Chondrocyte (in vitro differentiated cells): ENCODE data around the gene RNF175. TPM values are rescaled to one million over a fixed set of nuclear protein-coding genes. Genes with fewer than 3 reads are reported as not detected.

Source experiments
- DNase-seq: peaks from one replicate; pipeline ENCODE4 v3.0.0; 2021; ENCODE audit warnings: mixed read lengths, low spot score
- H3K27ac Mint-ChIP-seq: one replicate; pipeline ENCODE4 v1.8.0; 2021; ENCODE audit warnings: mild to moderate bottlenecking, moderate library complexity, mixed read lengths; ENCODE audit not compliant: unreplicated experiment
- H3K27me3 Mint-ChIP-seq: 2 replicates; pipeline ENCODE4 v1.8.0; 2021; ENCODE audit warnings: low read depth, mixed read lengths
- H3K36me3 Mint-ChIP-seq: 2 replicates; pipeline ENCODE4 v1.8.0; 2021; ENCODE audit warnings: low read depth, mixed read lengths
- H3K4me1 Mint-ChIP-seq: 2 replicates; pipeline ENCODE4 v1.8.0; 2021; ENCODE audit warnings: low read depth, mild to moderate bottlenecking, mixed read lengths
- H3K4me3 Mint-ChIP-seq: one replicate; pipeline ENCODE4 v1.8.0; 2021; ENCODE audit warnings: mild to moderate bottlenecking, moderate library complexity, mixed read lengths; ENCODE audit not compliant: unreplicated experiment
- H3K9me3 Mint-ChIP-seq: 2 replicates; pipeline ENCODE4 v1.8.0; 2021; ENCODE audit warnings: low read depth, mixed read lengths
- total RNA-seq: library from RNA; stranded (reverse); gene quantifications from 3 replicates; pipeline ENCODE4 v1.2.1, GENCODE V29; 2021
- TF ChIP-seq, protein P1 (sequence below): fragments of 200-600 bp; sonication (generic); IDR thresholded peaks from 2 replicates; pipeline ENCODE4 v1.5.0; 2021; ENCODE audit warnings: antibody characterized with exemption, mild to moderate bottlenecking, moderate library complexity

RNF175 gene
- total RNA-seq, 1 donor from 2014 or later = 0.62 TPM

GRCh38 chr4:153710681-153711080, 49.1 kb downstream of the RNF175 start:
- no peaks in the 10 kb centered on the region for H3K36me3 Mint-ChIP-seq
- no peak overlapping the region for H3K4me3 Mint-ChIP-seq
- H3K27ac Mint-ChIP-seq = no peak overlapping the region
- H3K9me3 Mint-ChIP-seq = peaks cover 2% of the 10 kb centered on the region
- DNase-seq = no peak
- TF ChIP-seq, protein P1, sequence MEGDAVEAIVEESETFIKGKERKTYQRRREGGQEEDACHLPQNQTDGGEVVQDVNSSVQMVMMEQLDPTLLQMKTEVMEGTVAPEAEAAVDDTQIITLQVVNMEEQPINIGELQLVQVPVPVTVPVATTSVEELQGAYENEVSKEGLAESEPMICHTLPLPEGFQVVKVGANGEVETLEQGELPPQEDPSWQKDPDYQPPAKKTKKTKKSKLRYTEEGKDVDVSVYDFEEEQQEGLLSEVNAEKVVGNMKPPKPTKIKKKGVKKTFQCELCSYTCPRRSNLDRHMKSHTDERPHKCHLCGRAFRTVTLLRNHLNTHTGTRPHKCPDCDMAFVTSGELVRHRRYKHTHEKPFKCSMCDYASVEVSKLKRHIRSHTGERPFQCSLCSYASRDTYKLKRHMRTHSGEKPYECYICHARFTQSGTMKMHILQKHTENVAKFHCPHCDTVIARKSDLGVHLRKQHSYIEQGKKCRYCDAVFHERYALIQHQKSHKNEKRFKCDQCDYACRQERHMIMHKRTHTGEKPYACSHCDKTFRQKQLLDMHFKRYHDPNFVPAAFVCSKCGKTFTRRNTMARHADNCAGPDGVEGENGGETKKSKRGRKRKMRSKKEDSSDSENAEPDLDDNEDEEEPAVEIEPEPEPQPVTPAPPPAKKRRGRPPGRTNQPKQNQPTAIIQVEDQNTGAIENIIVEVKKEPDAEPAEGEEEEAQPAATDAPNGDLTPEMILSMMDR = no peak
- H3K27me3 Mint-ChIP-seq = peaks cover 5% of the 10 kb centered on the region
- peaks cover 11% of the 10 kb centered on the region for H3K4me1 Mint-ChIP-seq

DNA sequence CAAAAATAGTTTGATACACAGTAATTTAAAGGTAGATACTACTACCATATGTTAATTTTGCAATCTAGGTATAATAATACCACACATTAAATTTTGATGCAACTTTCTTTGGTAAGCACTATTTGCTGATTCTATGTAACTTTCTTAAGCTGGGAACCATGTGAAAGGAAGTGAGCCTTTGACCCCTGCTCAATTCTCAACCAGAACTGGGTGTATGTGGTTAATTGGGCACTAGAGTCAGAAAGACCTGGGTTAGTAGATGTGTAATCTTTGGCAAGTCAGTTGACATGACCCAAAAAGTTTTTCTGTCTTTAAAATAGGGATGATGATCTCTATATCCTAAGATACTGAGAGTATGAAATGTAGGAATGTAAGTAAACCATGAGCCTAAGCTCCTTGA, 53.3 kb downstream of the RNF175 start:
- no peaks in the 10 kb centered on the region for H3K36me3 Mint-ChIP-seq

GRCh38 chr4:153705743-153706468, 53.9 kb downstream of the RNF175 start:
- no peaks in the 10 kb centered on the region for H3K36me3 Mint-ChIP-seq
- no peaks in the 10 kb centered on the region for H3K4me1 Mint-ChIP-seq
- TF ChIP-seq, protein P1 = no peak
- no peak for DNase-seq
- H3K27me3 Mint-ChIP-seq = peaks cover 5% of the 10 kb centered on the region
- no peaks in the 10 kb centered on the region for H3K9me3 Mint-ChIP-seq
- no peak overlapping the region for H3K4me3 Mint-ChIP-seq
- H3K27ac Mint-ChIP-seq = no peak overlapping the region

More for the DNA sequence above, 53.3 kb downstream of the RNF175 start:
- Mint-ChIP-seq H3K9me3 (no peaks in the 10 kb centered on the region), H3K27me3 (peaks cover 5% of the 10 kb centered on the region), H3K4me3 (no peak overlapping the region), H3K4me1 (no peaks in the 10 kb centered on the region), H3K27ac (no peak overlapping the region)
- DNase-seq = no peak
- TF ChIP-seq, protein P1 = no peak

DNA sequence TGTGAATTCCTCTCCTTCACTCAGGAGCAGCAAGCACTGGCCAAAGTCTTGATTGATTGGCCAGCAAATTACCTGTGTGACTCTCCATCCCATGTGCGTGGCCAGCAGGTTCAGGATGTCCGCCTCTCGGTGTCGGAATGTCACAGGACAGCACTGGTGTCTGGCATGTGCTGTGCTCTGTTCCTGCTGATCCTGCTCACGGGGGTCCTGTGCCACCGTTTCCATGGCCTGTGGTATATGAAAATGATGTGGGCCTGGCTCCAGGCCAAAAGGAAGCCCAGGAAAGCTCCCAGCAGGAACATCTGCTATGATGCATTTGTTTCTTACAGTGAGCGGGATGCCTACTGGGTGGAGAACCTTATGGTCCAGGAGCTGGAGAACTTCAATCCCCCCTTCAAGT, 55.3 kb downstream of the RNF175 start:
- Mint-ChIP-seq H3K36me3 (no peaks in the 10 kb centered on the region), H3K9me3 (no peaks in the 10 kb centered on the region), H3K27ac (no peak overlapping the region), H3K27me3 (peaks cover 5% of the 10 kb centered on the region), H3K4me1 (no peaks in the 10 kb centered on the region), H3K4me3 (no peak overlapping the region)
- TF ChIP-seq, protein P1 = no peak
- no peak for DNase-seq

DNA sequence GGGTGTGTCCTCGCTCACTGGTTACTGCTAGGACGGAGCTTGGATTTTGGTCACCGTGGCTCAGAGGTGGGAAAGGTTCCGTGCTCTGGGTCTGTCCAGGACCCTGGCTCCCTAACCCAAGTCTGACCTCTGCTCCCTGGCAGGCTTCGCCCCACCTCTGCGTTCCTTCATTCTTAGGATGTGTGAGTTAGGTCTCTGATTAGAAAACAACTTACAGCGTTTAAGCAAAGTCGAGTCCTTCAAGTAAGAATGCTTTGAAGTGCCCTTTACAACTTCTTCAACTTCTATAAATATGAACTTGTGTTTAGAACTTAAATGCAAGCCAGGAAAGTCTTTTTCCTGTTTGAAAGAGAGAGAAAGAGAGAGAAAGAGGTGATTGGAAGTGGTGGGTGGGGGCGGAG, 74.9 kb downstream of the RNF175 start:
- Mint-ChIP-seq H3K27me3 (peaks cover 10% of the 10 kb centered on the region), H3K4me3 (peak overlapping the region; percentile 70), H3K9me3 (peaks cover 21% of the 10 kb centered on the region), H3K4me1 (peaks cover 5% of the 10 kb centered on the region), H3K27ac (no peak overlapping the region), H3K36me3 (peaks cover 3% of the 10 kb centered on the region)
- TF ChIP-seq, protein P1 = no peak
- no peak for DNase-seq
